GM12873 (cell line): ENCODE measurements around the gene TOMM40.

ENCODE experiments used
- TF ChIP-seq, protein P1 (sequence below): IDR thresholded peaks from 2 replicates; pipeline ENCODE4 v1.5.1; 2012; ENCODE audit warnings: low read depth, mild to moderate bottlenecking, moderate library complexity, low read length, control low read depth; ENCODE audit not compliant: insufficient read depth; ENCODE audit errors: missing control alignments

TOMM40 gene

DNA sequence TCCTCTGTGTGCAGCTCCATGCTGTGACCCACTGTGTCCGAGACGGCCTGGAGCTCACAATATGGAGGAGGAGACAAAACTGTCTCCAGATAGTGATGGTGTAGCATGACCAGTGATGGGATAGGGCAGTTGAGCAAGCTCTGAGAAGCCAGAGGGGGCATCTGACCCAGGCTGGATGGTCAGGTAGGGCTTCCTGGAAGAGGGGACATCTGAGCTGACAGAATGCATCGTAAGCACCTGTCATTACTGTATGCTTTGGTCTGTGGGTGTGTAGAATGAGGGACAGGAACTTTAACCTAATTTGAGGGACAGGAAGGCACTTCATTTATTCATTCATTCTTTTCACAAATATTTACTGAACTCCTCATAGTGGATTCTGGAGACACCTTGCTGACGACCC lies 6.5 kb upstream of the TOMM40 start:
- TF ChIP-seq, protein P1, sequence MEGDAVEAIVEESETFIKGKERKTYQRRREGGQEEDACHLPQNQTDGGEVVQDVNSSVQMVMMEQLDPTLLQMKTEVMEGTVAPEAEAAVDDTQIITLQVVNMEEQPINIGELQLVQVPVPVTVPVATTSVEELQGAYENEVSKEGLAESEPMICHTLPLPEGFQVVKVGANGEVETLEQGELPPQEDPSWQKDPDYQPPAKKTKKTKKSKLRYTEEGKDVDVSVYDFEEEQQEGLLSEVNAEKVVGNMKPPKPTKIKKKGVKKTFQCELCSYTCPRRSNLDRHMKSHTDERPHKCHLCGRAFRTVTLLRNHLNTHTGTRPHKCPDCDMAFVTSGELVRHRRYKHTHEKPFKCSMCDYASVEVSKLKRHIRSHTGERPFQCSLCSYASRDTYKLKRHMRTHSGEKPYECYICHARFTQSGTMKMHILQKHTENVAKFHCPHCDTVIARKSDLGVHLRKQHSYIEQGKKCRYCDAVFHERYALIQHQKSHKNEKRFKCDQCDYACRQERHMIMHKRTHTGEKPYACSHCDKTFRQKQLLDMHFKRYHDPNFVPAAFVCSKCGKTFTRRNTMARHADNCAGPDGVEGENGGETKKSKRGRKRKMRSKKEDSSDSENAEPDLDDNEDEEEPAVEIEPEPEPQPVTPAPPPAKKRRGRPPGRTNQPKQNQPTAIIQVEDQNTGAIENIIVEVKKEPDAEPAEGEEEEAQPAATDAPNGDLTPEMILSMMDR = no peak

DNA sequence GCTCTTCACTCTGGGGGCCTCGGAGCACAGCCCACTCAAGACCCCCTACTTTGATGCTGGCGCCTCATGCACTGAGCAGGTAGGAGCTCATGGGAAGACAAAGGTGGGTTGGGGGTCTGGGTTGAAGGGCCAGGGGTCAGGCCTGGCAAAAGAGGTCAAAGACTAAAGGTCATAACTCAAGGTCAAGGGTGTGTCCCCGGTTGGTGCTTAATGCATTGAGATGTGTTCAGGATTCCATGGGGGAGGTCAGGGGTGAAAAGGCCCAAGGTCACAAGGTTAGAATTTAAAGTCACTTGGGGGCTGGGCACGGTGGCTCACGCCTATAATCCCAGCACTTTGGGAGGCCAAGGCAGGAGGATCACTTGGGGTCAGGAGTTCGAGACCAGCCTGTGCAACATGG lies 4.9 kb upstream of the TOMM40 start:
- TF ChIP-seq, protein P1 = no peak

GRCh38 chr19:44887648-44888047 lies 3.4 kb upstream of the TOMM40 start:
- TF ChIP-seq, protein P1 = no peak

DNA sequence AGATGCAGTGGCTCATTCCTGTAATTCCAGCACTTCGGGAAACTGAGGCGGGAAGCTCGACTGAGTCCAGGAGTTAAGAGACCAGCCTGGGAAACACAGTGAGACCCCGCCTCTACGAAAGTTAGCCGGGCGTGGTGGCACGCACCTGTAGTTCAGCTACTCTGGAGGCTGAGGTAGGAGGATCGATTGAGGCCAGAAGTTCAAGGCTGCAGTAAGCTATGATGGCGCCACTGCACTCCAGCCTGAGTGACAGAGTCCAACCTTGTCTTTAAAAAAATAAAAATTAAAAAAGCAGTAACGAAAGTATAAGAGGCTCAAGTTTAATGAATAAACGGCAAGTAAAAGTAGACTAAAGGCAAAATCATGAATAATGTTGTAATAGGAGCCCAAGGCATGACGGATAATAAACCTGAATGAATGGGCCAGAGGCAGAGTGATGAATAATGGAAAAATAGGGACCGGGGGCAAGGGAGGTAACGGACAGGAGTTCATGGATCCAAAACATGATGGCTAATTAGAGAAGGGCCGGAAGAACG lies 1.2 kb upstream of the TOMM40 start:
- TF ChIP-seq, protein P1 = no peak

DNA sequence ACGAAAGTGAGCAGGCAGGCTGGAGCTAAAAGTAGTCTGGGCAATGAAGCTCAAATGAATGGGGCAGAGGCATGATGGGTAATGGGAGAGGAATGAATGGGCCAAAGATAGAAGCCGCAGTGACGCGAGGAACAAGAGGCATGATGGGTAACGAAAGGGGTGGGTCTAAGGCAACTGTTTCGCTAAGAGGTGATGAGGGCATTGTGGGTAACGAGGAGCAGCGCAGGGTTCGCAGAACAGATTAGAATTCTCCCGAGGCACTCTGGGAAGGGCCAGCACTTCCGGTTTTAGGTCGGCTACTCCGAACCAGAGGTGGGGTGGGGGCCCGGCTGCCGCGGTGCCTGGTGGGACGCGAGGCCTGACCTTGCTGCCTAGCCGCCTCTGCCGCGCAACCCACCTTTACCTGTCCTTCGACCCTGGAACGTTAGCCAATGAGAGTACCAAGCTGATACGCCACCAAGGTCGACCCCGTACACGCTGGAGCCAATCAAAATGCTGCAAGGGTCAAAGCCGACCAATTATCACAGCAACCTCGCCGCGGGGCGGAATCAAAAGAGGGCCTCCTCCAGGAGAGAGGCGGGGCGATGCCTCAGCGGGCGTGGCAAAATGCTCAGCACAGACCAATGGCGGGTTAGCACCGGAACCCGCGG lies 563 bp upstream of the TOMM40 start:
- TF ChIP-seq, protein P1 = no peak

DNA sequence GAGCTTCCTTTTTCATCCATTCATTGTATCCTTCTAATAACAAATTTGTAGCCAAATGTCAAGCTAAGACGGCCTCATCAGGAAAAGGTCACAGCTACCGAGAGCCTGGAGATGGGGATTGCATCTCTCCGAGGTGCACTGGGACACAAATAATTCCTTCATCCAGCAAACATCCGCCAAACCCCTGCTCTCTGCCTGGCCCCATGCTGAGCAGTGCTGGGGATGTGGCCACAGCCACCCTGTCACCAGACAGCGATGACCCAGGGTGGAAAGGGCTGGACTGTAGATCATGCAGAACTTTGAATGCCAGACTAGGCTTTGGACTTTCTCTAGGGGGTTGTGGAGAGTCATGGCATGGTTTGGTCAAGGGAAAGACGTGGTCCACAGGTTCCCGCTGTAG lies 1.9 kb downstream of the TOMM40 start:
- TF ChIP-seq, protein P1 = no peak

DNA sequence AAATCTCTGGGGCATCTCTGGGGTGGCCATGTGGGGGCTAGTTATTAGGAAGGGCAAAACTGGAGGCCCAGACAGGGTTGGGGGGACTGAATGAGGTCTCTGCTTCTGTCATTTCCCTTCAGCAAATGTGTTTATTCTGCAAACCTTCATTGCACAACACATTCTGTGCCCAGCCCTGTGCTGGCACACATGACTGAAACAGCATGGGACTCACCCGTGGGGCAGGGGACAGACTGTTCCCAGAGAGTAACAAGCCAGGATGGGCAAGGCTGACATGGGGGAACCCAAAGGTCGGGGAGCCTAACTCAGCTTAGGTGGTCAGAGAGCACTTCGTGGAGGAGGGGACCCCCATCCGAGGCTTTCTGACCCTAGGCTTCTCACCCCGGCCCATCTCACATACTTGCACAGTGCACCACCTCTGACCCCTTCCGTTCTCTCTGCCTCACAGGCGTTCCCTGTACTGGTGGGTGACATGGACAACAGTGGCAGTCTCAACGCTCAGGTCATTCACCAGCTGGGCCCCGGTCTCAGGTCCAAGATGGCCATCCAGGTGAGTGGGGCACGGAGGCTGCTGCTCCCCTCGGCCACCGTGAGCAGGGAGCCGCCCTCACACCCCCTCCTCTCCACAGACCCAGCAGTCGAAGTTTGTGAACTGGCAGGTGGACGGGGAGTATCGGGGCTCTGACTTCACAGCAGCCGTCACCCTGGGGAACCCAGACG lies 2.4 kb downstream of the TOMM40 start:
- TF ChIP-seq, protein P1 = no peak
